Neutrophil (primary cell): Measurements from ENCODE around the gene OSGEP.

Experiments
- H3K27ac ChIP-seq: fragments of 200-600 bp; sonication (generic); 2 replicates; pipeline ENCODE4 v1.5.1; 2016; ENCODE audit warnings: mild to moderate bottlenecking, moderate library complexity
- H3K27me3 ChIP-seq: fragments of 200-600 bp; sonication (generic); 2 replicates; pipeline ENCODE4 v1.6.0; 2016; ENCODE audit warnings: mild to moderate bottlenecking
- H3K36me3 ChIP-seq: fragments of 200-600 bp; sonication (generic); 2 replicates; pipeline ENCODE4 v1.5.1; 2017
- H3K4me1 ChIP-seq, 2 experiments: fragments of 200-600 bp in 1 of 2; sonication (generic) in 1 of 2; 1 replicate in 1 of 2; 2 replicates in 1 of 2; pipeline versions ENCODE4 v1.5.1 to v1.6.1; 2013 to 2016; ENCODE audit warnings: low read depth in 1 of 2, low read length in 1 of 2, mild to moderate bottlenecking in 1 of 2, moderate library complexity in 1 of 2; ENCODE audit not compliant: control insufficient read depth in 1 of 2, insufficient read depth in 1 of 2
- H3K4me3 ChIP-seq, 2 experiments: fragments of 200-600 bp in 1 of 2; sonication (generic) in 1 of 2; 1 replicate in 1 of 2; 2 replicates in 1 of 2; pipeline ENCODE4 v1.5.1; 2013 to 2016; ENCODE audit warnings: low read depth in 1 of 2, low read length in 1 of 2, mild to moderate bottlenecking in 1 of 2, moderate library complexity in 1 of 2
- H3K9me3 ChIP-seq: fragments of 200-600 bp; sonication (generic); 2 replicates; pipeline ENCODE4 v1.5.1; 2016
- TF ChIP-seq, protein P1 (sequence below): fragments of 200-600 bp; sonication (generic); IDR thresholded peaks from 2 replicates; pipeline ENCODE4 v1.5.1; 2016; ENCODE audit warnings: antibody characterized with exemption

OSGEP gene

DNA sequence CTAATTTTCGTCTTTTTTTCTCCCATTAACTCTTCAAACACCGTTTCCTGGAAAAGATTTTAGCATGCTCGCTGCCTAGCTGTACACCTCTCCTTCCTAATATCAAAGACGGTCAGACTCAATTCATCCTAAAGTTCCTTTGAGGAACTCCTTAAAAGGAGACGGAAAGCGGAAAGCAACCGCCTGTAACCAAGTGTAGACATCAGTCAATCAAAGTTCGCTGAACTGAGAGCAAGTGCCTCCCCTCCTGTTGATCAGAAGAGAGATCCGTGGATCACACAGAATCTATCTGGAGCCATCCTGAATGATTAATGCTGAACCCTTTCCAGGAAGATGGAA lies 40.9 kb downstream of the OSGEP start:
- Histone ChIP-seq H3K27me3 (no peaks in the 10 kb centered on the region), H3K36me3 (no peaks in the 10 kb centered on the region), H3K4me3 (peak overlapping the region; percentile 75 to 89), H3K9me3 (no peaks in the 10 kb centered on the region), H3K4me1 (peaks cover 13 to 24% of the 10 kb centered on the region in 2 experiments), H3K27ac (peak overlapping the region; percentile 89)
- TF ChIP-seq, protein P1, sequence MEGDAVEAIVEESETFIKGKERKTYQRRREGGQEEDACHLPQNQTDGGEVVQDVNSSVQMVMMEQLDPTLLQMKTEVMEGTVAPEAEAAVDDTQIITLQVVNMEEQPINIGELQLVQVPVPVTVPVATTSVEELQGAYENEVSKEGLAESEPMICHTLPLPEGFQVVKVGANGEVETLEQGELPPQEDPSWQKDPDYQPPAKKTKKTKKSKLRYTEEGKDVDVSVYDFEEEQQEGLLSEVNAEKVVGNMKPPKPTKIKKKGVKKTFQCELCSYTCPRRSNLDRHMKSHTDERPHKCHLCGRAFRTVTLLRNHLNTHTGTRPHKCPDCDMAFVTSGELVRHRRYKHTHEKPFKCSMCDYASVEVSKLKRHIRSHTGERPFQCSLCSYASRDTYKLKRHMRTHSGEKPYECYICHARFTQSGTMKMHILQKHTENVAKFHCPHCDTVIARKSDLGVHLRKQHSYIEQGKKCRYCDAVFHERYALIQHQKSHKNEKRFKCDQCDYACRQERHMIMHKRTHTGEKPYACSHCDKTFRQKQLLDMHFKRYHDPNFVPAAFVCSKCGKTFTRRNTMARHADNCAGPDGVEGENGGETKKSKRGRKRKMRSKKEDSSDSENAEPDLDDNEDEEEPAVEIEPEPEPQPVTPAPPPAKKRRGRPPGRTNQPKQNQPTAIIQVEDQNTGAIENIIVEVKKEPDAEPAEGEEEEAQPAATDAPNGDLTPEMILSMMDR: no peak

GRCh38 chr14:20412876-20413743 lies 41.5 kb downstream of the OSGEP start, which contains the start of gene TEP1:
Gene TEP1 (minus strand): TSS chr14:20413501. CDS start chr14:20408439, 5,062 bp downstream.
- Histone ChIP-seq H3K27ac (peak within 1 kb of the TSS; percentile 89), H3K4me1 (peaks cover 13 to 24% of the 10 kb centered on the region in 2 experiments), H3K27me3 (no peaks in the 10 kb centered on the region), H3K4me3 (peak within 1 kb of the TSS; percentile 75 to 89), H3K9me3 (no peaks in the 10 kb centered on the region), H3K36me3 (peaks cover 4% of the 10 kb centered on the region)
- TF ChIP-seq, protein P1: no peak

DNA sequence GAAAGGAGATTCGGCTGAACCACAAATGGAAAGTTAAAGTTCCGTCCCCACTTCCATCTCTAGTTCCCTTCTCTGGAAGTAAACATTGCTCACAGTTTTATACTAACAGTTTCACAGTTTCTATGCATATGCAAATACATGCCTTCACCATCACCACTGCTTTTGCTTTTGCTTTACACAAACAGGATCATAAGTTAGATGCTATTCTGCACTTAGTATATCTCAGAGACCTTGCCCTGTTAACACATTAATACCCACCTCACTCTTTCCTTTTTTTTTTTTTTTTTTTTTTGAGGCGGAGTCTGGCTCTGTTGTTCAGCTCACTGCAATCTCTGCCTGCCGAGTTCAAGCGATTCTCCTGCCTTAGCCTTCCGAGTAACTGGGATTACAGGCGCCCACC lies 42.2 kb downstream of the OSGEP start:
- peaks cover 13 to 24% of the 10 kb centered on the region in 2 experiments for H3K4me1 ChIP-seq
- TF ChIP-seq, protein P1: no peak
- H3K27me3 ChIP-seq: no peaks in the 10 kb centered on the region
- peak overlapping the region; percentile 75 to 89 for H3K4me3 ChIP-seq
- H3K36me3 ChIP-seq: peaks cover 11% of the 10 kb centered on the region
- H3K27ac ChIP-seq: peak overlapping the region; percentile 89
- H3K9me3 ChIP-seq: no peaks in the 10 kb centered on the region

DNA sequence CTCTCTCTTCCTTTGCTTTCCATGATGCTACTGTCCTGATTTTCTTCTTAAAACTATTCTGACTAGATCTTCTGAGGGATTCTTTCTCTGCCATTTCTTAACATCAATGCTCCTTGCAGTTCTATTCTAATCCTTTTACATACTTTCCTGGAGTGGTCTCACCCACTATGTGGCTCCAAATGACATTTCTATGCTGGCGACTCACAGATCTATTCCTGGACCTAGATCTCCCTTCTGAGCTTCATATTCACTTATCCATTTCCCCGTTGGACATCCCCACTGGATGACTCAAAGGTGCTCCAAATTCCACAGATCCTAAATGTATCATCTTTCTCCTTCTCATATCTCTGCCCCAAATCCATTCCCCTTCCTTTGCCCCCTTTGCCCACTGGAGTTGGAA lies 45.4 kb downstream of the OSGEP start:
- TF ChIP-seq, protein P1: no peak
- H3K36me3 ChIP-seq: peaks cover 42% of the 10 kb centered on the region
- no peak overlapping the region for H3K27ac ChIP-seq
- peaks cover 11 to 17% of the 10 kb centered on the region in 2 experiments for H3K4me1 ChIP-seq
- no peak overlapping the region for H3K4me3 ChIP-seq
- no peaks in the 10 kb centered on the region for H3K27me3 ChIP-seq
- no peaks in the 10 kb centered on the region for H3K9me3 ChIP-seq

DNA sequence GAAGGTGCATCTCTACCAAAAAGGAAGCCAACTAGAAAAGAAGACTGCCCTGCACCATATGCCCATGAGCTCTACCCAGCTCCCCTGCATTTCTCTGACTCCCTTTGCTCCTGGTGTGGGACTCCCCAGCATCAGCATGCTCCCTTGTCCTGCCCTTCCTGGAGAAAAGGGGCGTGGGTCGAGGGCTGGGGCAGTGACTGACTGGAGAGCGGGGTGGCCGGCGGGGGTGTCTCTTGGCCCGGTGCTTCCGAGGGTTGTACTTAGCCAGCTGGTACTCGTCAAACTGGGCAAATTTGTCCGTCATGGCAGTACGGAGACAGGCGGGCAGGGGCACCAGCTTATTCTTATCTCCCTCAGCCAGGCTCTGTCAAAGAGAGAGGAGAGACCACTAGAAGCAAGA lies 51.1 kb downstream of the OSGEP start:
- TF ChIP-seq, protein P1: no peak
- Histone ChIP-seq H3K27ac (no peak overlapping the region), H3K4me3 (no peak overlapping the region), H3K36me3 (peaks cover 96% of the 10 kb centered on the region), H3K9me3 (no peaks in the 10 kb centered on the region), H3K4me1 (no peaks in the 10 kb centered on the region), H3K27me3 (no peaks in the 10 kb centered on the region)
